T-helper 2 cell treated with Interferon-gamma antibody and Interleukin-4, amounts not matched to agents 5 μg/mL and 100 μg/mL, for 36 hours (primary cell): ENCODE results near the gene MRPL20.
"Not testable (repeated sequence)": the region's sequence is repeated elsewhere in the genome, so short reads cannot be mapped to it uniquely, and the experiment has no call there.

Experiments used
- DNase-seq: peaks from one replicate; pipeline ENCODE4 v3.0.0; 2021; ENCODE audit warnings: low spot score
- H3K27ac Mint-ChIP-seq: one replicate; pipeline ENCODE4 v1.8.0; 2021; ENCODE audit warnings: mild to moderate bottlenecking, mixed read lengths
- H3K27me3 Mint-ChIP-seq: one replicate; pipeline ENCODE4 v1.8.0; 2021; ENCODE audit warnings: low read depth, mixed read lengths
- H3K36me3 Mint-ChIP-seq: one replicate; pipeline ENCODE4 v1.8.0; 2021; ENCODE audit warnings: low read depth, mixed read lengths
- H3K4me1 Mint-ChIP-seq: one replicate; pipeline ENCODE4 v1.8.0; 2021; ENCODE audit warnings: low read depth, mixed read lengths
- H3K4me3 Mint-ChIP-seq: one replicate; pipeline ENCODE4 v1.8.0; 2022; ENCODE audit warnings: mild to moderate bottlenecking, moderate library complexity, mixed read lengths
- H3K9me3 Mint-ChIP-seq: one replicate; pipeline ENCODE4 v1.8.0; 2021; ENCODE audit warnings: mixed read lengths

MRPL20 gene

DNA sequence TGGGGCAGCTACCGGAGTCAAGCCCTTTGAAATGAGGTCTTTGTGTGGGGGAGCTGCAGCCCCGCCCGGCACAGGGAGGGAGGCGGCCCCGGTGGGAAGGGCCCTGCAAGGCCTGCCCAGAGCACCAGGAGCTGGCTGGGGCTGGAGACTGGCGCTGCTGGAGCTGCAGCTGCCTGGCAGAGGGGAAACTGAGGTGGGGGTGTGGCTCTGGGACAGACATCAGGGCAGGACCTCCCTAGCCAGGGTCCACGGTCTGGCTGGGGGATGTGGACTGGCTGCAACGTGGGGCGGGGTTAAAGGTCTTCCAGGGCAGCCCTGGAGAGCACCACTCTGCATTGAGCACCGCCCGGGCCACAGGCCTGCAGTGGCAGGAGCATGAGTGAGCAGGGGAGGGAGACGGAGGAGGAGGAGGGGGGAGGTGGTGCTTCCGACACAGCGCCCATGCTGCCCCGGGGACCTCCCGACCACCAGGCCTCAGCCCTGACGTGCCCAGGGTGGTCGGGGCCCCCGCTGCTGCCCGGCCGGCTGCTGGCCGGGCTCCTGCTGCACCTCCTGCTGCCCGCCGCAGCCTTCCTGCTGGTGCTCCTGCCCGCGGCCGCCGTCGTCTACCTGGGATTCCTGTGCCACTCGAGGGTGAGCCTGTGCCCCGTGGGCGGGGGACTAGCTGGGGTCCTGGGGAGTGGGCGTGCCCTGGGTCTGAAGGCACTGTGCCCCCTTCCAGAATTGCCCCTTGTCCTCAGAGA, 18.8 kb upstream of the MRPL20 start:
- no peaks in the 10 kb centered on the region for H3K9me3 Mint-ChIP-seq
- no peak for DNase-seq
- no peaks in the 10 kb centered on the region for H3K36me3 Mint-ChIP-seq
- H3K4me3 Mint-ChIP-seq = peak overlapping the region; percentile 12
- no peak overlapping the region for H3K27ac Mint-ChIP-seq
- peaks cover 2% of the 10 kb centered on the region for H3K4me1 Mint-ChIP-seq
- peaks cover 19% of the 10 kb centered on the region for H3K27me3 Mint-ChIP-seq

- DNase-seq = no peak
- Mint-ChIP-seq H3K4me1 (peaks cover 2% of the 10 kb centered on the region), H3K27me3 (peaks cover 19% of the 10 kb centered on the region), H3K4me3 (no peak overlapping the region), H3K36me3 (no peaks in the 10 kb centered on the region), H3K27ac (no peak overlapping the region), H3K9me3 (no peaks in the 10 kb centered on the region)
Observed at GRCh38 chr1:1425426-1425752, 18.3 kb upstream of the MRPL20 start.

- H3K27ac Mint-ChIP-seq = no peak overlapping the region
Observed at GRCh38 chr1:1424707-1425106, 17.6 kb upstream of the MRPL20 start.

DNA sequence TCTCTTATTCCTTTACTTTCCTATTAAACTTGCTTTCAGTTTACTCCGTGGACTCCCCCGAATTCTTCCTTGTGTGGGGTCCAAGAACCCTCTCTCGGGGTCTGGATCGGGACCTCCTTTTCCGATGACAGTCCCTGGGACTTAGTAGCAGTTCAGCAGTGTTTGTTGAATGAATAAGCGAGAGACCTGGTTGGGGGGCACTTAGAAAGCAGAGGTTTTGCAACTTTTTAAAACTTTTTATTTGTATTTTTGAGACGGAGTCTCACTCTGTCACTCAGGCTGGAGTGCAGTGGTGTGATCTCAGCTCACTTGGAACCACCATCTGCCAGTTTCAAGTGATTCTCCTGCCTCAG, 16.1 kb upstream of the MRPL20 start:
- no peak for DNase-seq
- Mint-ChIP-seq H3K27ac (no peak overlapping the region), H3K36me3 (no peaks in the 10 kb centered on the region), H3K27me3 (peaks cover 12% of the 10 kb centered on the region), H3K9me3 (no peaks in the 10 kb centered on the region), H3K4me3 (no peak overlapping the region), H3K4me1 (peaks cover 2% of the 10 kb centered on the region)

More at GRCh38 chr1:1424707-1425106, 17.6 kb upstream of the MRPL20 start:
- Mint-ChIP-seq H3K9me3 (no peaks in the 10 kb centered on the region), H3K4me1 (peaks cover 2% of the 10 kb centered on the region), H3K36me3 (no peaks in the 10 kb centered on the region), H3K27me3 (peaks cover 15% of the 10 kb centered on the region), H3K4me3 (no peak overlapping the region)
- DNase-seq = no peak

GRCh38 chr1:1422465-1423244, 15.6 kb upstream of the MRPL20 start:
- DNase-seq = no peak
- no peaks in the 10 kb centered on the region for H3K9me3 Mint-ChIP-seq

GRCh38 chr1:1421907-1422464, 14.9 kb upstream of the MRPL20 start:
- no peaks in the 10 kb centered on the region for H3K9me3 Mint-ChIP-seq
- no peak overlapping the region for H3K27ac Mint-ChIP-seq
- DNase-seq = no peak
- H3K27me3 Mint-ChIP-seq = peaks cover 12% of the 10 kb centered on the region
- H3K4me3 Mint-ChIP-seq = no peak overlapping the region
- H3K4me1 Mint-ChIP-seq = peaks cover 5% of the 10 kb centered on the region
- H3K36me3 Mint-ChIP-seq = no peaks in the 10 kb centered on the region

More at GRCh38 chr1:1422465-1423244, 15.6 kb upstream of the MRPL20 start:
- no peak overlapping the region for H3K4me3 Mint-ChIP-seq
- peaks cover 4% of the 10 kb centered on the region for H3K4me1 Mint-ChIP-seq
- H3K27ac Mint-ChIP-seq = no peak overlapping the region
- H3K27me3 Mint-ChIP-seq = peaks cover 12% of the 10 kb centered on the region
- no peaks in the 10 kb centered on the region for H3K36me3 Mint-ChIP-seq

DNA sequence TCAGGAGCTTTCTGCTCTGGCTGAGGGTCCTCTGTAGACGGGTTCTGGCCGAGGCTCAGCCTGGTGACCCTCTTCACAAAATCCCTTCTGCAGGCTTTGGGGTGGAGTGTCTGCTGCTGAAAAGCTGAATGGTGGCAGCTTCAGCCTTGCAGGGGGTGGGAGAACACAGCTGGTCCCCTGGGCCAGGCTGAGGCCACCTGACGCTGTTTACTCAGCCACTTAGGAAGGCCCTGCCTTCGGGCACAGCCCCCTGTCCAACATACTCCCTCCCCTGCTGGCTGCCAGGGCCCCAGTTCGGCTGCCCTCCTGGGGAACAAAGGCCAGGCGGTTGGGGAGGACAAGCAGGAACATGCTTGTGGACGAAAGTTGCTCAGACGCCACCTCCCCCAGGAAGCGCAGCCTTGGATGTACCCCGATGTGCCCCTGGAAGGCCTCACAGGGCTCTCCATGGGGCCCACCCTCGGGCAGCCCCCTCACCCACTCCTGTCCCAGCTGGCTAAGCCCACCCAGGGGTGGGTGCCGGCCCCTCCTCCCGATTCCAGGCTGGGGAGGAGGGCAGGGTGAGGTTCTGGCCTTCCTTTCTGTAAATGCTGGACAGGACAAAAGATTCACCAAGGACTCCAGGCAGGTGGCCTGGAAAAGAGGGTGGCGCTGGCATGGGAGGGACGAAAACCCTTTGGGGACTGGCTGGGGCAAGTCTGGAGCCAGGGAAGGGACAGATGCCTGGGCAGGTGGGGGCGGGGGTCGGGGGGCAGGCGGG, 14.2 kb upstream of the MRPL20 start, which contains the start of gene ANKRD65:
ANKRD65 (minus strand) TSS at position 130 of the 760 bp plus-strand sequence. CDS start 271 bp downstream, outside the sequence.
- Mint-ChIP-seq H3K36me3 (no peaks in the 10 kb centered on the region), H3K27me3 (peaks cover 10% of the 10 kb centered on the region), H3K4me1 (peaks cover 5% of the 10 kb centered on the region), H3K27ac (no peak within 1 kb of the TSS), H3K9me3 (no peaks in the 10 kb centered on the region), H3K4me3 (no peak within 1 kb of the TSS)
- DNase-seq = no peak

- Mint-ChIP-seq H3K27me3 (peaks cover 10% of the 10 kb centered on the region), H3K36me3 (no peaks in the 10 kb centered on the region), H3K4me3 (no peak overlapping the region), H3K4me1 (peaks cover 5% of the 10 kb centered on the region), H3K9me3 (no peaks in the 10 kb centered on the region), H3K27ac (no peak overlapping the region)
- no peak for DNase-seq
Observed at GRCh38 chr1:1420654-1421141, 13.6 kb upstream of the MRPL20 start.

- Mint-ChIP-seq H3K9me3 (no peaks in the 10 kb centered on the region), H3K4me1 (peaks cover 5% of the 10 kb centered on the region), H3K4me3 (no peak overlapping the region), H3K27ac (no peak overlapping the region), H3K27me3 (peaks cover 7% of the 10 kb centered on the region), H3K36me3 (no peaks in the 10 kb centered on the region)
- DNase-seq = no peak
Observed at GRCh38 chr1:1419813-1420653, 12.9 kb upstream of the MRPL20 start.

- Mint-ChIP-seq H3K36me3 (no peaks in the 10 kb centered on the region), H3K4me3 (no peak overlapping the region), H3K4me1 (peaks cover 5% of the 10 kb centered on the region), H3K27ac (no peak overlapping the region), H3K27me3 (peaks cover 4% of the 10 kb centered on the region), H3K9me3 (no peaks in the 10 kb centered on the region)
- no peak for DNase-seq
Observed at GRCh38 chr1:1419363-1419812, 12.3 kb upstream of the MRPL20 start.

- Mint-ChIP-seq H3K27ac (no peak overlapping the region), H3K9me3 (no peaks in the 10 kb centered on the region), H3K4me1 (peaks cover 5% of the 10 kb centered on the region), H3K4me3 (no peak overlapping the region), H3K27me3 (peaks cover 4% of the 10 kb centered on the region), H3K36me3 (no peaks in the 10 kb centered on the region)
- DNase-seq = no peak
Observed at GRCh38 chr1:1418464-1419362, 11.6 kb upstream of the MRPL20 start.

DNA sequence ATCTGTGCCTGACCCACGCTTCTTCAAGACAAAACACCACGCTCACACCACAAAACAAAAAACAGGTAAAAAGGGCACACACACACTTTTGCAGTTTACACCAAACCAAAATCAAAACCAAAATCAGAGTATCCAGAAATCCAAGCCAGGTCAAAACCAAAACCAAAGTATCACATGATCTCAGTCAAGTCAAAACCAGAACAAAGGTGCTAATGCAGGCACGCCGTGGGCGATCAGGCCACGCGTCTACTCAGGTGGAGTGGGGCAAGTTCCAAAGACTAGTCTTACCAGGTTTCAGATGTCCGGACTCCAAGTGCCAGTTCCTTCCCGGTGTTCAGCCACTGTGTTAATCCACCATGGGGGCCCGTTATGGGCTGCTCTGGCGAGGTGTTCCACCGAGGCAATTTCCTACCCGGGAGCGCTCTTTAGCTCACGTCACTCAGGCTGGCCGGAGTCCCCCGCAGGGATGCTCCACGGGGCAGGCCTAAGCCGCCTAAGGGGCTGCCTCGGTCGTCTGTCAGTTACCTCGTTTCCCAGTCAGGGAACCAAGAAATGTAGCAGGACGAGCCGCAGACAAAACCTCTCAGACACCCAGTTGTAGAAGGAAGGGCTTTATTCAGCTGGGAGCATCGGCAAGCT, 10.9 kb upstream of the MRPL20 start:
- not testable (repeated sequence) for H3K4me3 Mint-ChIP-seq, H3K9me3 Mint-ChIP-seq, H3K4me1 Mint-ChIP-seq, DNase-seq, H3K27ac Mint-ChIP-seq, H3K36me3 Mint-ChIP-seq, H3K27me3 Mint-ChIP-seq
